Endothelial cell (in vitro differentiated cells): ENCODE data around the gene LAIR2. TPM values are rescaled to one million over a fixed set of nuclear protein-coding genes. Genes with fewer than 3 reads are reported as not detected.

Source experiments
- DNase-seq: peaks from one replicate; pipeline ENCODE4 v3.0.0; 2021; ENCODE audit warnings: low spot score
- H3K27ac Mint-ChIP-seq: one replicate; pipeline ENCODE4 v1.8.0; 2021; ENCODE audit warnings: mixed read lengths, inconsistent platforms; ENCODE audit not compliant: unreplicated experiment
- H3K27me3 Mint-ChIP-seq: one replicate; pipeline ENCODE4 v1.8.0; 2021; ENCODE audit warnings: mild to moderate bottlenecking, moderate library complexity, mixed read lengths, inconsistent platforms; ENCODE audit not compliant: unreplicated experiment
- H3K36me3 Mint-ChIP-seq: one replicate; pipeline ENCODE4 v1.8.0; 2021; ENCODE audit warnings: mild to moderate bottlenecking, low read depth, mixed read lengths, inconsistent platforms; ENCODE audit not compliant: unreplicated experiment
- H3K4me1 Mint-ChIP-seq: one replicate; pipeline ENCODE4 v1.8.0; 2021; ENCODE audit warnings: mild to moderate bottlenecking, mixed read lengths, inconsistent platforms; ENCODE audit not compliant: unreplicated experiment
- H3K4me3 Mint-ChIP-seq: one replicate; pipeline ENCODE4 v1.8.0; 2021; ENCODE audit warnings: mild to moderate bottlenecking, mixed read lengths, inconsistent platforms; ENCODE audit not compliant: unreplicated experiment
- H3K9me3 Mint-ChIP-seq: one replicate; pipeline ENCODE4 v1.8.0; 2021; ENCODE audit warnings: mixed read lengths, inconsistent platforms; ENCODE audit not compliant: unreplicated experiment
- long read RNA-seq: library from polyadenylated mRNA; unstranded; transcript quantifications from one replicate; pipeline ENCODE4 v2.0.0, GENCODE V29; 2020; ENCODE audit not compliant: unreplicated experiment
- total RNA-seq: library from RNA; stranded (reverse); fragmentation: NEBNext Ultra II Directional; extraction: Animal tissue kit (Norgen Biotek cat#: 25700); gene quantifications from one replicate; pipeline ENCODE4 v1.2.1, GENCODE V29; 2021; ENCODE audit not compliant: unreplicated experiment
- TF ChIP-seq, protein P1 (sequence below): fragments of 200-600 bp; sonication (generic); IDR thresholded peaks from one replicate; pipeline ENCODE4 v1.5.0; 2021; ENCODE audit warnings: antibody characterized with exemption; ENCODE audit not compliant: unreplicated experiment

Gene LAIR2, protein sequence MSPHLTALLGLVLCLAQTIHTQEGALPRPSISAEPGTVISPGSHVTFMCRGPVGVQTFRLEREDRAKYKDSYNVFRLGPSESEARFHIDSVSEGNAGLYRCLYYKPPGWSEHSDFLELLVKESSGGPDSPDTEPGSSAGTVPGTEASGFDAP
- total RNA-seq: not detected
- long read RNA-seq: 0 reads

DNA sequence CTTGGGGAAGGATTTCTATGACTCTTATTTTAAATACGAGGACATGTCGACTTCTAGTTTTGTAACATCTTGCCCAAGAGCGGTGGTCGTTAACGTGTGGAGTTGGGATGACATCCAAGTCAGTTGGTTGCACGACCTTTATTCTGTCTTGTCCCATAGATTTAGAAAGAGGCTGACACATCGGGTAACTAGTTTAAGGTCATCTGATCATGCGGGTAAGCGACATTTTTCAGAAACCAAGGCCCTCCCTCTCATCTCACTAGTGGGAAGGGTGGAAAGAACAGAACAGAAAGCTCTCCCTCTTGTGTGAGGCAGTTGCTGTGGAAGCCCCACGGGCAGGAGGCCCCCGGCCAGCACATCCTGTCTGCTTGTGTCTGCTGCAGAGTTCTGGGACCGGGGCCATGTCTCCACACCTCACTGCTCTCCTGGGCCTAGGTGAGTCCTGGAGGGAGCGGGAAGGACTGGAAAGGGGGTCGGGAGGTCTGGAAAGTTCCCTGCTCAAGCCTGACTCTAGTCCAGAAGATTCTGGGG is at the start of gene LAIR2:
Gene LAIR2 (plus strand): TSS at position 314 of the 531 bp plus-strand sequence. CDS start 88 bp downstream, at position 402.
- H3K4me3 Mint-ChIP-seq: no peak within 1 kb of the TSS
- H3K4me1 Mint-ChIP-seq: no peaks in the 10 kb centered on the region
- peaks cover 20% of the 10 kb centered on the region for H3K9me3 Mint-ChIP-seq
- H3K27ac Mint-ChIP-seq: peak within 1 kb of the TSS; percentile 5
- no peaks in the 10 kb centered on the region for H3K27me3 Mint-ChIP-seq
- DNase-seq: no peak
- TF ChIP-seq, protein P1, sequence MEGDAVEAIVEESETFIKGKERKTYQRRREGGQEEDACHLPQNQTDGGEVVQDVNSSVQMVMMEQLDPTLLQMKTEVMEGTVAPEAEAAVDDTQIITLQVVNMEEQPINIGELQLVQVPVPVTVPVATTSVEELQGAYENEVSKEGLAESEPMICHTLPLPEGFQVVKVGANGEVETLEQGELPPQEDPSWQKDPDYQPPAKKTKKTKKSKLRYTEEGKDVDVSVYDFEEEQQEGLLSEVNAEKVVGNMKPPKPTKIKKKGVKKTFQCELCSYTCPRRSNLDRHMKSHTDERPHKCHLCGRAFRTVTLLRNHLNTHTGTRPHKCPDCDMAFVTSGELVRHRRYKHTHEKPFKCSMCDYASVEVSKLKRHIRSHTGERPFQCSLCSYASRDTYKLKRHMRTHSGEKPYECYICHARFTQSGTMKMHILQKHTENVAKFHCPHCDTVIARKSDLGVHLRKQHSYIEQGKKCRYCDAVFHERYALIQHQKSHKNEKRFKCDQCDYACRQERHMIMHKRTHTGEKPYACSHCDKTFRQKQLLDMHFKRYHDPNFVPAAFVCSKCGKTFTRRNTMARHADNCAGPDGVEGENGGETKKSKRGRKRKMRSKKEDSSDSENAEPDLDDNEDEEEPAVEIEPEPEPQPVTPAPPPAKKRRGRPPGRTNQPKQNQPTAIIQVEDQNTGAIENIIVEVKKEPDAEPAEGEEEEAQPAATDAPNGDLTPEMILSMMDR: no peak
- peaks cover 14% of the 10 kb centered on the region for H3K36me3 Mint-ChIP-seq

DNA sequence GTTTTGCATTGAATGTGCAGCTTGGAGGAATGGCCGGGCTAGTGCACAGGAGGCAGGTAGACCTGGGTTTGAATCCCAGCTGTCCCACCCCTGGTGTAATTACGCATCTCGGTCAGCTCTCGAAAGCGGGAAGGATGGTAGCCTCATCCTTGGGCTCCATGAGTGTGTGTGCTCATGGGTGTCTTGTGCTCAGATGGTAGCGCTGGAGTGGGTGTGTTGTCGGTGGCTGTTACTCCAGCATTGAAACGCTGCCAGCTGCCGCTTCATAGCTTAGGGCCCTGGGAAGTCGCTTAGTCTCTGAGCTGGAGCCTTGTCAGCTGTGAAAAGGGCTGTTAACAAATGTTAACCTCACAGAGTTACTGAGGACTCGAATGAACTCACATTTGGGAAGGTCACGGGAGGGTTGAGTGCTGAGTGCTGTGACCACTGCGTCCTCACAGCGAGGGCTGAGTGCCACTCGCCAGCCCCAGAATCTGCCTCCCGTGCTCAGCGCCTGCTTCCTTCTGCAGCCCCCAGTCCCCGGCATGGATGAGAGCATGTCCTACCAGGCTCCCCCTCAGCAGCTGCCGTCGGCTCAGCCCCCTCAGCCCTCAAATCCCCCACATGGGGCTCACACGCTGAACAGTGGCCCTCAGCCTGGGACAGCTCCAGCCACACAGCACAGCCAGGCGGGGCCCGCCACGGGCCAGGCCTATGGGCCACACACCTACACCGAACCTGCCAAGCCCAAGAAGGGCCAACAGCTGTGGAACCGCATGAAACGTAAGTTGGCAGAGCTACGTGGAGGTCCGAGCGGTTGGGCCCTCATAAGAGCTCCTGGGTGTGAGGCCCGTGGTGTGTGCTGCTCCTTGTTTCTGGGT is 48.5 kb upstream of the LAIR2 start:
- Mint-ChIP-seq H3K4me1 (peaks cover 20% of the 10 kb centered on the region), H3K36me3 (peaks cover 66% of the 10 kb centered on the region), H3K27me3 (peaks cover 38% of the 10 kb centered on the region), H3K9me3 (no peaks in the 10 kb centered on the region), H3K4me3 (peak overlapping the region; percentile 7), H3K27ac (no peak overlapping the region)
- TF ChIP-seq, protein P1: no peak
- DNase-seq: no peak

DNA sequence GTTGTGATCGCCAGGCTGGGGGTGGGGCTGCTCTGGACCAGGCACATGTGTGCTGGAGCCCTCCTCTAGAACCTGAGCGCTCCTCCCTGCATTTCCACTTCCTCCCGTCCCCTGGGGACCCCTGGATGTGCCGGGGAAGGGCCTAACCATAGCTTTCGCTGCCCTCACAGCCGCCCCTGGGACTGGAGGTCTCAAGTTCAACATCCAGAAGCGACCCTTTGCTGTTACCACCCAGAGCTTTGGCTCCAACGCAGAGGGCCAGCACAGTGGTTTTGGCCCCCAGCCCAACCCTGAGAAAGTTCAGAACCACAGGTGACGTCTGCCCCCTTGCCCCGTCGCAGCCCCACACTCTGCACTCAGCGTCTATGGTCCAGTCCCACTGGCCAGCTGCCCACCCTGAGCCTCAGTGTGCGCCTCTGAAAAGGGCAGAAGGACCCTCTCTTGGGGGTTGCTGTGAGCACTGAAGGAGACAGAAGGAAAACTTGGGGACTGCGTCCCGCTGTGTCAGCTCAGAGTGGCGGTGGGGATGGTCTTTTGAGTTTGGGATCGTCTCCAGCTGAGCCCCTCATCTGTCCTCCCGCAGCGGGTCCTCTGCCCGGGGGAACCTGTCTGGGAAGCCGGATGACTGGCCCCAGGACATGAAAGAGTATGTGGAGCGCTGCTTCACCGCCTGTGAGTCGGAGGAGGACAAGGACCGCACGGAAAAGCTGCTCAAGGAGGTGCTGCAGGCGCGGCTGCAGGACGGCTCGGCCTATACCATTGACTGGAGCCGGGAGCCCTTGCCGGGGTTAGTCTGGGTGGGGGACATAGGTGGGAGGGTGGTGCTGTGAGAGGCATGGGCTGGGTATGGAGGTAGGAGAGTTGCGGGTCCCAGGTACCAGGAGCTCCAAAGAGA is 47.6 kb upstream of the LAIR2 start:
- no peak overlapping the region for H3K4me3 Mint-ChIP-seq
- TF ChIP-seq, protein P1: no peak
- no peaks in the 10 kb centered on the region for H3K9me3 Mint-ChIP-seq
- peaks cover 35% of the 10 kb centered on the region for H3K27me3 Mint-ChIP-seq
- no peak for DNase-seq
- H3K27ac Mint-ChIP-seq: no peak overlapping the region
- peaks cover 19% of the 10 kb centered on the region for H3K4me1 Mint-ChIP-seq
- H3K36me3 Mint-ChIP-seq: peaks cover 62% of the 10 kb centered on the region

DNA sequence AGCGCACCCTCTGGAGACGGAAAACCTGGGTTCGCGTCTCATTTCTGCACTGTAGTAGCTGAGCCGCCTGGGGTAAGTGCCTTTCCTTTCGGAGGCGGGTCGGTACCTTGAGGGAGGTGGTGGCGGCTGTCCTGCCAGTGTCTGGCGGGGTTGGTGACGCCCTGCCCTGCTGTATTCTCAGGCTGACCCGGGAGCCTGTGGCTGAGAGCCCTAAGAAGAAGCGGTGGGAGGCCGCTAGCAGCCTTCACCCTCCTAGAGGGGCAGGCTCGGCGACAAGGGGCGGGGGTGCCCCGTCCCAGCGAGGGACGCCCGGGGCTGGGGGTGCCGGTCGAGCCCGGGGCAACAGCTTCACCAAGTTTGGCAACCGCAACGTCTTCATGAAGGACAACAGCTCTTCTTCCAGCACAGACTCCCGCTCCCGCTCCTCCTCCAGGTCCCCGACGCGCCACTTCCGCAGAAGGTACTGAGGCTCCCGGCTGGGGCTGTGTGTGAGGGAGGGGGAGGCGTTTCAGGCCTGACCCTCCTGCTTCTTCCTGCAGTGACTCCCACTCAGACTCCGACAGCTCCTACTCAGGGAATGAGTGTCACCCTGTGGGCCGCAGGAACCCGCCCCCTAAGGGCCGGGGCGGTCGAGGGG is 46.7 kb upstream of the LAIR2 start:
- peaks cover 27% of the 10 kb centered on the region for H3K27me3 Mint-ChIP-seq
- no peaks in the 10 kb centered on the region for H3K9me3 Mint-ChIP-seq
- DNase-seq: no peak

More for the DNA sequence above, 46.7 kb upstream of the LAIR2 start:
- TF ChIP-seq, protein P1: no peak
- Mint-ChIP-seq H3K4me1 (peaks cover 12% of the 10 kb centered on the region), H3K27ac (no peak overlapping the region), H3K4me3 (no peak overlapping the region), H3K36me3 (peaks cover 55% of the 10 kb centered on the region)
